Spinal cord (tissue), 10 donors: Measurements from ENCODE around the gene HOXD9. TPM values are rescaled to one million over a fixed set of nuclear protein-coding genes. Genes with fewer than 3 reads are reported as not detected.

Source experiments
- DNase-seq, 6 donors: peaks; one replicate each; pipeline versions ENCODE4 v3.0.0 to v3.0.0-alpha.2; 2013 to 2015; ENCODE audit warnings: low spot score in 6 of 6, low read depth in 4 of 6
- H3K27ac ChIP-seq: one replicate; pipeline ENCODE4 v1.5.1; 2013; ENCODE audit warnings: low read depth, low read length, control low read depth
- H3K27me3 ChIP-seq: one replicate; pipeline ENCODE4 v1.6.1; 2013; ENCODE audit warnings: low read length; ENCODE audit not compliant: control insufficient read depth, insufficient read depth
- H3K36me3 ChIP-seq: one replicate; pipeline ENCODE4 v1.6.1; 2013; ENCODE audit warnings: low read length; ENCODE audit not compliant: control insufficient read depth, insufficient read depth
- H3K4me1 ChIP-seq: one replicate; pipeline ENCODE4 v1.6.1; 2013; ENCODE audit warnings: low read length; ENCODE audit not compliant: control insufficient read depth, insufficient read depth
- H3K4me3 ChIP-seq: one replicate; pipeline ENCODE4 v1.5.1; 2013; ENCODE audit warnings: low read depth, low read length, control low read depth
- H3K9me3 ChIP-seq: one replicate; pipeline ENCODE4 v1.6.1; 2013; ENCODE audit warnings: low read length; ENCODE audit not compliant: control insufficient read depth, insufficient read depth
- WGBS: methylation state at CpG from one replicate; pipeline ENCODE4 v1.1.5; 2013; ENCODE audit warnings: missing lambda C conversion rate; ENCODE audit not compliant: insufficient coverage; 5-methylcytosine and 5-hydroxymethylcytosine counted together
- polyA plus RNA-seq, 2 donors: library from polyadenylated mRNA; unstranded; fragments of 120-200 nt; gene quantifications; one replicate each; pipeline ENCODE4 v1.2.1, GENCODE V29; 2013; ENCODE audit not compliant: insufficient read length in 2 of 2
- total RNA-seq, 2 donors: library from RNA; depleted of rRNA in 1 of 2; stranded (reverse); fragments of 120-200 nt in 1 of 2; fragments of >200 nt in 1 of 2; gene quantifications; one replicate each; pipeline versions ENCODE4 v1.2.3 to v1.2.4, GENCODE V29; 2013 to 2014
- donor health status: healthy.

HOXD9 gene
- total and polyA plus RNA-seq, 4 donors, result 0.22 to 3.2 (median 3.1) TPM

- WGBS, result 17% methylated on average over 40 of the region's 40 CpGs
- Histone ChIP-seq H3K4me3 (peak overlapping the region; percentile 35), H3K4me1 (peaks cover 39% of the 10 kb centered on the region), H3K9me3 (no peaks in the 10 kb centered on the region), H3K36me3 (no peaks in the 10 kb centered on the region), H3K27me3 (peaks cover 99% of the 10 kb centered on the region), H3K27ac (peak overlapping the region; percentile 57)
- DNase-seq, result no peak
Measured at GRCh38 chr2:176117162-176117822, 5.2 kb upstream of the HOXD9 start.

GRCh38 chr2:176117823-176118371 lies 4.6 kb upstream of the HOXD9 start:
- WGBS, result 6% methylated on average over 9 of the region's 11 CpGs
- H3K9me3 ChIP-seq, result no peaks in the 10 kb centered on the region
- peak in 1 of 6 donors; percentile 14 for DNase-seq
- no peaks in the 10 kb centered on the region for H3K36me3 ChIP-seq
- peaks cover 97% of the 10 kb centered on the region for H3K27me3 ChIP-seq
- peak overlapping the region; percentile 57 for H3K27ac ChIP-seq
- peak overlapping the region; percentile 35 for H3K4me3 ChIP-seq
- peaks cover 36% of the 10 kb centered on the region for H3K4me1 ChIP-seq

GRCh38 chr2:176118601-176119339 lies 3.7 kb upstream of the HOXD9 start:
- no peaks in the 10 kb centered on the region for H3K9me3 ChIP-seq
- H3K27ac ChIP-seq, result peak overlapping the region; percentile 59
- peaks cover 42% of the 10 kb centered on the region for H3K4me1 ChIP-seq
- WGBS, result 8% methylated on average over 16 of the region's 24 CpGs
- no peaks in the 10 kb centered on the region for H3K36me3 ChIP-seq
- DNase-seq, result peak in 1 of 6 donors; percentile 75
- peak overlapping the region; percentile 6 for H3K4me3 ChIP-seq
- peaks cover 95% of the 10 kb centered on the region for H3K27me3 ChIP-seq

GRCh38 chr2:176120364-176121189 lies 1.9 kb upstream of the HOXD9 start:
- peak in 1 of 6 donors; percentile 48 for DNase-seq
- H3K27ac ChIP-seq, result peak overlapping the region; percentile 29
- no peak overlapping the region for H3K4me3 ChIP-seq
- 26% methylated on average over 9 of the region's 13 CpGs for WGBS
- peaks cover 7% of the 10 kb centered on the region for H3K36me3 ChIP-seq
- H3K9me3 ChIP-seq, result no peaks in the 10 kb centered on the region
- H3K4me1 ChIP-seq, result peaks cover 58% of the 10 kb centered on the region
- peaks cover 95% of the 10 kb centered on the region for H3K27me3 ChIP-seq

GRCh38 chr2:176121190-176122051 lies 1.1 kb upstream of the HOXD9 start:
- WGBS, result 6% methylated on average over 44 of the region's 53 CpGs
- DNase-seq, result peak in 1 of 6 donors; percentile 64
- peak overlapping the region; percentile 6 for H3K4me3 ChIP-seq
- peak overlapping the region; percentile 29 for H3K27ac ChIP-seq
- H3K27me3 ChIP-seq, result peaks cover 92% of the 10 kb centered on the region
- no peaks in the 10 kb centered on the region for H3K9me3 ChIP-seq
- peaks cover 51% of the 10 kb centered on the region for H3K4me1 ChIP-seq
- peaks cover 7% of the 10 kb centered on the region for H3K36me3 ChIP-seq

GRCh38 chr2:176122052-176122682 lies 352 bp upstream of the HOXD9 start:
- Histone ChIP-seq H3K27me3 (peaks cover 84% of the 10 kb centered on the region), H3K9me3 (no peaks in the 10 kb centered on the region), H3K27ac (peak overlapping the region; percentile 42), H3K36me3 (peaks cover 7% of the 10 kb centered on the region), H3K4me3 (peak overlapping the region; percentile 51), H3K4me1 (peaks cover 48% of the 10 kb centered on the region)
- WGBS, result 2% methylated on average over 43 of the region's 47 CpGs
- DNase-seq, result peak in 2 of 6 donors; percentile 87 to 91

- DNase-seq, result peak in 1 of 6 donors; percentile 30
- peak overlapping the region; percentile 64 for H3K27ac ChIP-seq
- H3K9me3 ChIP-seq, result no peaks in the 10 kb centered on the region
- peaks cover 74% of the 10 kb centered on the region for H3K27me3 ChIP-seq
- peaks cover 7% of the 10 kb centered on the region for H3K36me3 ChIP-seq
- H3K4me3 ChIP-seq, result peak overlapping the region; percentile 51
- peaks cover 44% of the 10 kb centered on the region for H3K4me1 ChIP-seq
- WGBS, result 9% methylated on average over 38 of the region's 40 CpGs
Measured at GRCh38 chr2:176123411-176124109, 1.0 kb downstream of the HOXD9 start.
